Cardiac atrium fibroblast (primary cell): ENCODE results near the gene SH3TC2. TPM values are rescaled to one million over a fixed set of nuclear protein-coding genes. Genes with fewer than 3 reads are reported as not detected.

Experiments used
- total RNA-seq: library from RNA; depleted of rRNA; stranded (reverse); fragments of >200 nt; gene quantifications from 2 replicates; pipeline ENCODE4 v1.2.3, GENCODE V29; 2015

Gene SH3TC2
- total RNA-seq, result 4.9 and 7.4 TPM in 2 replicates

DNA sequence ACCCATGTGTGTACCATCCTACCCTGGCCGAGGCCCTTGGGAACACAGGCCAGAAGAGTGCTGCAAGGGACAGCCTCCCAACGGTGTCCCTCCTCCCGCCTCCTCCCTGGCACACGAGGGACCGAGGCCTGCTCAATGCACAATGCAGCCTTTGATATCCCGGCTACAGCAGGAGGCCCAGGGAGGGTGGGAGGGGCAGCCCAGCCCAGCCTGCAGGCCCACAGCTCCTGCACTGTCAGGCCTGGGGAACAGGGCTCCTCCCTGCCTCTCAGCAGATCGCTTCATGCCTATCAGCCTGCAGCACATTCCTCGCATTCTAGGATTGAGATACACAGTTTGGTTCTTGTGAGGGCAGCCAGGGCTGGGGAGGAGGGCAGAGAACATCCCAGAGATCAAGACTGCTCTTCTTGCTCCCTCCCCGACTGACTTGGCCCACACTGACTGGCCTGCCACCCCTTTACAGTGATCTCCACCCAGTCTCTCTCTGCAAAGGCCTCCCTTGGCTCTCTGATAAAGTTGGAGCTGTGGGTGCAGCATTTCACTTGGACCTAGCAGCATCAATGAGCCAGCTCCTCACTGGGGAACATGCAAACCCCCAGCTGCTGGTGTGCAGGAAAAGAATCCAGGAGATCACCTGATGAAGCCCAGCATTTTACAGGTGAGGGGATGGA lies at the start of gene SH3TC2:
SH3TC2 (minus strand) TSS at position 46 of the 671 bp plus-strand sequence; CDS start at position 6, 40 bp downstream.

Other genes with a start within 250 kb of the SH3TC2 start
- 0.16 TPM in 1 of 2 replicates, not detected in the other for gene ADRB2, start 236.5 kb downstream of the SH3TC2 start, total RNA-seq
- gene ABLIM3, start 78.4 kb upstream of the SH3TC2 start, total RNA-seq, result 31.9 and 37.2 TPM in 2 replicates
- gene AFAP1L1, start 208.8 kb upstream of the SH3TC2 start, total RNA-seq, result 22.4 and 24.6 TPM in 2 replicates